Mesenteric fat pad (tissue), 1 donor: Measurements from ENCODE around the gene TXN. TPM values are rescaled to one million over a fixed set of nuclear protein-coding genes. Genes with fewer than 3 reads are reported as not detected.

Source experiments
- DNase-seq: peaks from one replicate; pipeline ENCODE4 v3.0.0-alpha.2; 2020; ENCODE audit warnings: low spot score
- long read RNA-seq: library from polyadenylated mRNA; unstranded; transcript quantifications from one replicate; pipeline ENCODE4 v2.0.0, GENCODE V29; 2020
- total RNA-seq: library from RNA; stranded (reverse); fragmentation: NEBNext Ultra II Directional; extraction: Animal tissue kit (Norgen Biotek cat#: 25700); gene quantifications from one replicate; pipeline ENCODE4 v1.2.1, GENCODE V29; 2021
- donor health status: DM: yes; HTN: yes; CAD: no.

Gene TXN
- 237 TPM for total RNA-seq
- long read RNA-seq, transcript TXN-202 (5 exons, 869 nt), result major isoform, 50 of 56 reads
- long read RNA-seq, partial matches to known transcripts, result 1 of 56 reads
- long read RNA-seq, other reads (novel, unspliced or antisense), result 5 of 56 reads

DNA sequence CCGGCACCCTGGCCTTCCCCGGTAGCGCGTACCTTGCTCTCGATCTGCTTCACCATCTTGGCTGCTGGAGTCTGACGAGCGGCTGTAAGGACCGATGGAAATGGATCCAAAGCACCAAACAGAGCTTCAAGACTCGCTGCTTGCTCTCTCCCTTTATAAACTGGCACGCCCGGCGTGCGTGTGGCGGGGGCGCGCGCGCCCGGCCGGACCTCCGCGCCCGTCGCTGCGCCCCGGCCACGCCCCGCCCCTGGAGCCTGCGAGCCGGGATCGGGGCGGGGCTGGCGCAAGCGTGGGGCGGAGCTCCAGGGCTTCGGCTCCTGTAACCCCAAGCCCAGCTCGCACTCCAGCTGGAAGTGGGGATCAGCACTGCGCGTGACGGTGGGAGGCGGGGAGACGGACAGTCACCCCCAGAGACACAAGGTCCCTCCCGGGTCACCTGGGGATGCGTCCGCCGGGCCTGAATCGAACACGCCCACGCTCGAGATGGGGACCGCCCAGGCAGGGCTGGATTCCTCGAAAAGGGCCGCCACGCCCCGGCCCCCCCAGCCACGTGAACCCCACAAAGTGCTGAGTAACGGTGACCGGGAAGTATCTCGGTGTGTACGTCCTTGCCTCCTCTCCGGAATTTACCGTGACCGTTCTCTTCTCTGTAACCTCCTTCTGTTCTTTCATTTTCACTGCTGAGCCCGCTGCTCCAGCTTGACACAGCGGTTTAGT is at the start of gene TXN:
TSS of gene TXN (minus strand) at position 128 of the 717 bp plus-strand sequence. CDS start at position 56, 72 bp downstream.
- DNase-seq, result peak; percentile 97

DNA sequence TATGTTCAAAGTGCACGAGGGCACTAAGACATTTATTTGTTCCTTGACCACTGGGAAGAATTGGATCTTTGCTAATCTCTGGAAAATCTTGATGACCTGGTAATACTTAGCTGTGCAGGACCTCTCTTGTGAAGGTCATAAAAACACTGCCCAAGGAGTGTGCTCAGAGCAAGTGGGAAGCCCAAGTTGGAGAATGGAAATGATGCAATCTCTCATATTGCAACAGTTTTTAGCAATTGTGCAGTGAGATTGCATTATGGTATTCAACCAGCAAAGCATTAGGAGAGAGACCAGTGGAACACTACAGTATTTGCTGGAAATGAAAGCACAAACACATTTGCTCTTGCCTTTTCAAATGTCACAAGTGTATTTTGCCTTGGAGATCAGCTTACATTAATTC is 46.8 kb upstream of the TXN start:
- DNase-seq, result no peak

DNA sequence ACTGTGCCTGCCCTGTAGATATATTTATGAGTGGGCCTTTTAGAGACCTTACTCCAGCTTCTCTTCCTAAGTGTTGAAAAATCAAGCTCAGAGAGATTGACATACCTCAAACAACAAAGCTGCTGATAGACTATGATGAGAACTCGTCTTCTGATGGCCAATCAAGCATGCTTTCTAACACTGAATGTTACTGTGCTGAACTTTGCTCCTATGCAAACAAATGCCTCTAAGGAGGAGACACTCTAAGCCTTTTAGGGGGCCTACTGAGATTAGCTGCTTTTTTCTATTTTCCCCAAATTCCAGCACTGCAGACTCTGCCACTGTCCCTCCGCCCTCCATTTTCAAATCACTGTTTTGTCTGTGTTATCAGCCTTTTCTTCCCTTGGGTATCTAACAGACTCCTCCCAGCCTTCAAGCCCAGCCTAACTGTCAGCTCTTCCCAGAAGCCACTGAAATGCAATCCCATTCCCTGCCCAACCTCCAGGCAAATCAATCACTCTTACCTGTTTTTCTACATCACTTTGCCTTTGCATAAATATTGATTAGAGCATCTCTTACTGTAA is 41.8 kb upstream of the TXN start:
- no peak for DNase-seq

- DNase-seq, result no peak
These were observed 36.9 kb upstream of the TXN start for GRCh38 chr9:110293248-110293647.

GRCh38 chr9:110291921-110292557 is 35.7 kb upstream of the TXN start:
- no peak for DNase-seq

DNA sequence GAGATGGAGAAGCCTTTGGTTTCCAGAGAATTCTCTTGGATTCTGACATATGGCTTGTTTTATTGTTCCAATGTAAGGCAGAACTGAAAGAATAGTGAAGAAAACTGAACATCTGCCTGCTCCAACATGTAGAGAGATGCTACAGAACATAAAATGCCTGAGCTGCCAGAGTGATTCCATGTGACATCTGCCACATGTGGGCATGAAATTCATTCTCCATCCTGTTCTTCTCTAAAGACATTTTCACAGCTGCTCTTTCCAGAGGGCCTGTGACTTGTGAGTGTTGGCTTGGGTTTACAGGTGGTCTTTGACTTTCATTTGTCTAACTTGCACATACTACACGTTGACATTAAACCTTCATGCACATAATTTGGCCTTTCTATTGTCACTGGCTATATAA is 33.7 kb upstream of the TXN start:
- no peak for DNase-seq

DNA sequence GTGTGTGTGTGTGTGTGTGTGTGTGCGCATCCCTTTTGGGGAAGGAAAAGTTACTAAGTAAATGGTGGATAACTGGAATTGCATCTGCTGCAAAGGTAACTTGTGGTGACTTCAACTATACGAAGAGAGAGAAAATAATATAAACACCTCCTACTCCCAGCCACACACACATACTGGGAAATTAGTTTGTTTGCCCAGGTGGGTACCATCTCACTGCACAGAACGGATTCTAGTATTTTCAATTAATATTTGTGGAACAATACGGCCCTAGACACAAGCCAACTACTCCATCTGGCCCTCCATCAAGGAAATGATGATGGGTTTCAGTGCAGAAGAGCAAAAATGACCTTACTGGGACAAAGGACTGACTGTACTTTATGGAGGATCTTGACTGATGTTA is 32.2 kb upstream of the TXN start:
- DNase-seq, result no peak

- no peak for DNase-seq
These were observed 31.0 kb upstream of the TXN start for GRCh38 chr9:110287289-110287680.

GRCh38 chr9:110284211-110284844 is 28.0 kb upstream of the TXN start:
- no peak for DNase-seq

- no peak for DNase-seq
These were observed 27.4 kb upstream of the TXN start for GRCh38 chr9:110283751-110284150.

DNA sequence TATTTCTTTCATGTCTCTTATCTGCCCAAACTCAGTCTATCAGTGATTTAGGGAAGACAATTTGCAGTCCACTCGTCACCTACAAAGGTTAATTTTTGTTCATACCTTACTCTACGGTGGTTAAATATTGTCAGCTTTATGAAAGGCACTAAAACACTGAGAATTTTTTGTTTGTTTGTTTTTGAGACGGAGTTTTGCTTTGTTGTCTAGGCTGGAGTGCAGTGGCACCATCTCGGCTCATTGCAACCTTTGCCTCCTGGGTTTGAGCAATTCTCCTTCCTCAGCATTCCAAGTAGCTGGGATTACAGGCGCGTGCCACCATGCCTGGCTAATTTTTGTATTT is 26.4 kb upstream of the TXN start:
- no peak for DNase-seq

DNA sequence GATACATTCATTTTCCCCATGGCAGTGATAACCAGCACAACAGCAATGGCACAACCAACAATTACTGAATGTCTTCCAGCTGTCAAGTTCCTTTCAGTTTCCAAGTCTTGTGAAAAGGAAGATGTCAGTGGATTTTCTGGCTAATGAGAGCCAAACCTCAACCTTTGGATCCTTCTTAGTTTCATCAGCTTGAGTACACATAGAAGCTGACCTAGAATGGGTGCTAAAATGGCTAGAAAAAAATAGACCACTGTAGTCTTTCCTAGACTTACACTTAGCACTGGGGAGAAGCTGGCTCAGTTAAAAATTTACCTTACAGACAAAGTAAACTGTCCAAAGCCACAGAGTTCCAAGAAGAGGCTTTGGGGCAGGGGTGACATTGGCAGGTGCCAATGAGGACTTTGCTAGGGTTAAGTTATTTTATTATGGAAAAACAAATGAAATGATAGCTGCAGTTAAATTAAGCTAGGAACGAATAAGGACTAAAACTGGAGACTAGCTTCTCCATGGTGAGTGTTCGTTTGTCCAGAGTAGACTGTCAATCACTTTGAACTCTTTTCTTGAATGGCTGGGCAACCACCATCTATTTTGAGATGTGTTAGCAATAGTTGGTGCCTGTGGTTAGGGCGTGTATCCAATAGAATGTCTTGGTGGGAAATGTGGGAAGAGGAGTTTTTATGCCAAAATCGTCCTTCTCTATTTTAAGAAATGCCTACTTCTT is 25.9 kb upstream of the TXN start:
- no peak for DNase-seq

DNA sequence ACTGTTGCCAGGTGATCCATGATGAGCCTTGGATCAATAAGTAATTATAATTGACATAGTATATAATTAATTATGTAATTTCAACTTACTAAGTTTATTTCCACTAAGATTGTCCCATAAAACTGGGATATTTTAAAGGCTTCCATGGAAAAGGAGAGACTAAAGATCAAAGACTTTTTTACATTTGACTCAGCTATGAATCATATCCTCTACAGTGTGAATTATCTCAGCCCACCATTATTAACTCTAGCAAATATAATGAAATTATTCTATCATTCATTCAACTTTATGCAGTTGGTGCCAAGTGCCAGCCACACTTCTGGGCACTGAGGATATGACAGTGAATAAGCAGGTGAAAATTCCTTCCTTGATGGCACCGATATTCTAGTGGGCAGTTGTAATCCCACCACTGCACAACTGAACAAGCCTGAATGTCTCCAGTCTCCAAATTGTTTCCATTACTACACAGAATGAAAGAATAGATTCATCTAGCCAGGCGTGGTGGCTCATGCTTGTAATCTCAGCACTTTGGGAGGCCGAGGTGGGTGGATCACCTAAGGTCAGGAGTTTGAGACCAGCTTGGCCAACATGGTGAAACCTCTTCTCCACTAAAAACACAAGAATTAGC is 21.9 kb upstream of the TXN start:
- no peak for DNase-seq

DNA sequence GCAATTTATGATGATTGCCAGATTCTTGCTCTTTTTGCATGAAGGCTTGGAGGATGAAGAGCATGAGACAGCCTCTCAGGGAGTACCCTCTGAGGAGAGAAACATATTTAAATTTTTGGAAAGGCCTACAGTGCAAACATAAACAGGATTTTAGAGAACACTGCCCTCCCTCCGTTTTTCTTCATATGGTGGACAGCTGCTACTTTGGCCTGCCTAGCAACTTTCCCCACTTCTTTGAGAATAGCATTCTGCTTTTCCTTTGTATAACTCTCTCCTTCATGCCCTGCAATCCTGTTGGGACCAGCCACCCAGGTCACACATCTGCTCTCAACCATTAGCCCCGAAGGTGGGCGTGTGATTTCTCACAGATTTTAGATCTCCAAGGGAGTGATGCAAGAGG is 20.5 kb upstream of the TXN start:
- DNase-seq, result no peak

DNA sequence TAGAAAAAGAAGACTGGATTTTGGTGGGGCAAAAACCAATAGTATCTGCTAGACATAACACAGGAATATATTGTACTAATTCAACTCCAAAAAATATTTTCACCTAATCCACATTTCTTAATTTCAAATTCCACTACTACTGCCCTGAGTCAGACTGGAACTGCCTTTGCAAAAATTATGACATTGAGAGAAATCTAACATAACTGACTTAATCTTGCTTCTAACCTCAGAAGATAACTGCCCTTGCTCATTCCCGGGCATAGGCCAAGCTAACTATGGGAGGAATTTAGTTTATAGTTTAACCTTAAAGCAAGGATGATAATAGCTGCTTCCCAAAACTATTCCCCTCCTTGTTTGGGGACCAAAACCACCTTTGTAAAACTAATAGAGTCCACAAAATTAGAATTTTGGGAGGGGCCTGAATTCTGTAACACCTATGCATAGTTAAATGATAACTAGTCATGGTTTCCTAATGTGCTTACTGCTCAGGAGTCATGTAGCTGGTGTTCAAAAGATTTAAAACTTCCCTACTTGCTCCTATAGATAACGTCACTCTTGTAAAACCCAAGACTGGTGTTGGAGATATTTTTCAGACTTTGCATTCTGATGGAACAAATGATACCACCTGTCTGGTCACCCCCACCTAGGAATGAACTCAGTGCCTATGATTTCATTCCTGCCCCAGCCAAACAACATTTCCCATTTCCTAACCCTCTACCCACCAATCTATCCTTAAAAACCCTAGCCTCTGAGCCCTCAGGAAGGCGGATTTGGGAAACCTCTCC is 14.1 kb upstream of the TXN start:
- no peak for DNase-seq

DNA sequence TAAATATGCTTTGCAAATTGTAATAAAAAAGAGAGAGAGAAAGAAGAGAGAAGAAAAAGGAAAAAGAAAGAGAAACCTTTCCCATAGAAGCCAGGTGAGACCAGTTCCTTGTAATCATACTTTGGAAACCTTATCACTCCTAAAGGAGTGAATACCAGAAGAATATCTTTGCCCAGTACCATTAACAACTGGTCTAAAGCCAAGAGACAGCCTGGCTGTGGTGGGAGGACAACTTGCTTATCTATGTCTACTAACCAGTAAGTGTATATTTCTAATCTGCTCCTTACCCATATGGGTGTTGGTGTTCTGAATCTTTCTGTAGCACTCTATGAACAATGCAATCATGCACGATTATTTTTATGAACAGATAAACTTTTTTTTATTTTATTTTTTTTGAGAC is 10.5 kb upstream of the TXN start:
- DNase-seq, result no peak

DNA sequence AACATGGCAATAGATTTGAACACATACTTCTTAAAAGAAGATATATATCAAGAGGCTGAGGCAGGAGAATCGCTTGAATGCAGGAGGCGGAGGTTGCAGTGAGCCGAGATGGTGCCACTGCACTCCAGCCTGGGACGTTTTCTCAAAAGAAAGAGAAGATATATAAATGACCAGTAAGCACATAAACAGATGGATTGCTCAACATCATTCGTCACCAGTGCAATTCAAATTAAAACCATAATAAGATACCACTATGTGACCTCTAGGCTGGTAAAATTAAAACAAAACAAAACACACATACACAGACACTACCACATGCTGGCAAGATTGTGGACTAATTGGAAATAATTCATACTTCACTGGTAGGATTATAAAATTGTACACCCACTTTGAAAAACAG is 5.3 kb upstream of the TXN start:
- no peak for DNase-seq

GRCh38 chr9:110260911-110261310 is 4.6 kb upstream of the TXN start:
- no peak for DNase-seq

DNA sequence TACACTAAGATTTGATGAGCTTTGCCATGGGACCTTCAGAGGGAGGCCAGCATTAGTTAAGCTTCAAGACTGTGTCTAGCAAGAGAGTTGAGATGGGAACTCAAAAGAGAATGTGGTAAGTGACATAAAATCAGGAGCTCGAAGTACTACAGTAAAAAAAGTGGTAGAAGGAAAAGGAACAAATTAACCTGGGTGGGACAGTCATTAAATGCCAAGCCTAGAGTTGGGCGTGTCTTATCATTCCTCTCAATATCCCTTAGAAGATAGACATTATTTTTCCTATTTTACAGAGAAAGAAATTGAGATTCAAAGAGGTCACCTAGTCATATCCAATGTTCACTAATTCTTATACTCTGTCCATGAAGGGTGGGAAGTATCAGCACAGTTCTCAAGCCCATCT is 3.3 kb upstream of the TXN start:
- no peak for DNase-seq

GRCh38 chr9:110258690-110259091 is 2.4 kb upstream of the TXN start:
- DNase-seq, result no peak
